Loucy (cell line): ENCODE data around the gene SCML2.

Source experiments
- H2AFZ ChIP-seq: fragments of 200-600 bp; sonication (generic); 2 replicates; pipeline ENCODE4 v1.6.0; 2016; ENCODE audit warnings: antibody characterized with exemption, mild to moderate bottlenecking, low read length, moderate library complexity
- H3F3A ChIP-seq: fragments of 200-600 bp; 2 replicates; pipeline ENCODE4 v1.6.0; 2016; ENCODE audit warnings: antibody characterized with exemption, low read depth, mild to moderate bottlenecking
- H3K27me3 ChIP-seq: fragments of 200-600 bp; sonication (generic); 2 replicates; pipeline ENCODE4 v1.6.1; 2014; ENCODE audit warnings: low read length, mild to moderate bottlenecking; ENCODE audit not compliant: insufficient read depth, poor library complexity, severe bottlenecking
- H3K36me3 ChIP-seq: fragments of 200-600 bp; sonication (generic); 2 replicates; pipeline ENCODE4 v1.6.1; 2016; ENCODE audit warnings: low read length; ENCODE audit not compliant: insufficient read depth
- H3K4me1 ChIP-seq: fragments of 200-600 bp; sonication (generic); 2 replicates; pipeline ENCODE4 v1.5.1; 2014; ENCODE audit warnings: low read length, mild to moderate bottlenecking; ENCODE audit not compliant: insufficient read depth, poor library complexity, severe bottlenecking
- H3K4me2 ChIP-seq: fragments of 200-600 bp; sonication (generic); 2 replicates; pipeline ENCODE4 v1.6.0; 2014; ENCODE audit warnings: antibody characterized with exemption, low read length, low read depth, mild to moderate bottlenecking; ENCODE audit not compliant: poor library complexity, severe bottlenecking
- H3K4me3 ChIP-seq: fragments of 200-600 bp; sonication (generic); 2 replicates; pipeline ENCODE4 v1.5.1; 2014; ENCODE audit warnings: low read length, mild to moderate bottlenecking, mixed read lengths; ENCODE audit not compliant: poor library complexity, severe bottlenecking
- H3K79me2 ChIP-seq: fragments of 200-600 bp; sonication (generic); 2 replicates; pipeline ENCODE4 v1.6.1; 2014; ENCODE audit warnings: low read length; ENCODE audit not compliant: insufficient read depth
- H3K9ac ChIP-seq: fragments of 200-600 bp; sonication (generic); 2 replicates; pipeline ENCODE4 v1.6.0; 2014; ENCODE audit warnings: mild to moderate bottlenecking, low read depth, low read length, moderate library complexity; ENCODE audit not compliant: poor library complexity, severe bottlenecking
- H3K9me2 ChIP-seq: fragments of 200-600 bp; sonication (generic); replicated peaks from 2 replicates; pipeline ENCODE4 v1.6.1; 2016; ENCODE audit warnings: low read depth, low read length, mixed read lengths
- H3K9me3 ChIP-seq: fragments of 200-600 bp; sonication (generic); 2 replicates; pipeline ENCODE4 v1.6.1; 2014; ENCODE audit warnings: mild to moderate bottlenecking, antibody characterized with exemption, low read length, low read depth; ENCODE audit not compliant: insufficient read depth
- H4K20me1 ChIP-seq: fragments of 200-600 bp; sonication (generic); 2 replicates; pipeline ENCODE4 v1.6.0; 2014; ENCODE audit warnings: antibody characterized with exemption, low read length, mild to moderate bottlenecking; ENCODE audit not compliant: insufficient read depth, poor library complexity, severe bottlenecking
- EZH2phosphoT487 ChIP-seq: fragments of 200-600 bp; IDR thresholded peaks from 2 replicates; pipeline ENCODE4 v1.6.1; 2018; ENCODE audit warnings: antibody characterized with exemption, mild to moderate bottlenecking, moderate library complexity, borderline replicate concordance
- TF ChIP-seq, protein P1 (sequence below): fragments of 200-600 bp; sonication (generic); conservative IDR thresholded peaks from 2 replicates; pipeline ENCODE4 v1.5.1; 2014; ENCODE audit warnings: mild to moderate bottlenecking, antibody characterized with exemption, low read length

The SCML2 gene

DNA sequence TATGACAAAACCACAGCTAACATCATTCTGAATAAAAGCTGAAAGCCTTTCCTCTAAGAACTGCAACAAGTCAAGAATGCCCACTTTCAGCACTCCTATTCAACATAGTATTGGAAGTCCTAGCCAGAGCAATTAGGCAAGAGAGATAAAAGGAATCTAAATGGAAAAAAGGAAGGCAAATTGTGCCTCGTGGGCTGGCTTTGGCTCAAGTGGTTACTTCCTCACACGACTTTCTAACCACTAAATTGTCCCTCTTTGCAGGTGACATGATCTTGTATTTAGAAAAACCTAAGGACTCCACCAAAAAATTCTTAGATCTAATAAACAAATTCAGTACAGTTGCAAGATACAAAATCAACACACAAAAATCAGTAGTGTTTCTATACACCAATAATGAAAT lies 57.2 kb downstream of the SCML2 start:
- no peak overlapping the region for H3K9ac ChIP-seq
- H3K4me2 ChIP-seq: no peak overlapping the region
- no peaks in the 10 kb centered on the region for H3K27me3 ChIP-seq
- H3F3A ChIP-seq: no peaks in the 10 kb centered on the region
- TF ChIP-seq EZH2phosphoT487: no peak
- TF ChIP-seq, protein P1, sequence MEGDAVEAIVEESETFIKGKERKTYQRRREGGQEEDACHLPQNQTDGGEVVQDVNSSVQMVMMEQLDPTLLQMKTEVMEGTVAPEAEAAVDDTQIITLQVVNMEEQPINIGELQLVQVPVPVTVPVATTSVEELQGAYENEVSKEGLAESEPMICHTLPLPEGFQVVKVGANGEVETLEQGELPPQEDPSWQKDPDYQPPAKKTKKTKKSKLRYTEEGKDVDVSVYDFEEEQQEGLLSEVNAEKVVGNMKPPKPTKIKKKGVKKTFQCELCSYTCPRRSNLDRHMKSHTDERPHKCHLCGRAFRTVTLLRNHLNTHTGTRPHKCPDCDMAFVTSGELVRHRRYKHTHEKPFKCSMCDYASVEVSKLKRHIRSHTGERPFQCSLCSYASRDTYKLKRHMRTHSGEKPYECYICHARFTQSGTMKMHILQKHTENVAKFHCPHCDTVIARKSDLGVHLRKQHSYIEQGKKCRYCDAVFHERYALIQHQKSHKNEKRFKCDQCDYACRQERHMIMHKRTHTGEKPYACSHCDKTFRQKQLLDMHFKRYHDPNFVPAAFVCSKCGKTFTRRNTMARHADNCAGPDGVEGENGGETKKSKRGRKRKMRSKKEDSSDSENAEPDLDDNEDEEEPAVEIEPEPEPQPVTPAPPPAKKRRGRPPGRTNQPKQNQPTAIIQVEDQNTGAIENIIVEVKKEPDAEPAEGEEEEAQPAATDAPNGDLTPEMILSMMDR: no peak
- H3K4me3 ChIP-seq: no peak overlapping the region
- H4K20me1 ChIP-seq: no peaks in the 10 kb centered on the region
- H3K9me3 ChIP-seq: no peaks in the 10 kb centered on the region
- no peaks in the 10 kb centered on the region for H3K36me3 ChIP-seq
- no peak overlapping the region for H2AFZ ChIP-seq
- no peaks in the 10 kb centered on the region for H3K9me2 ChIP-seq
- no peaks in the 10 kb centered on the region for H3K4me1 ChIP-seq
- H3K79me2 ChIP-seq: no peaks in the 10 kb centered on the region

DNA sequence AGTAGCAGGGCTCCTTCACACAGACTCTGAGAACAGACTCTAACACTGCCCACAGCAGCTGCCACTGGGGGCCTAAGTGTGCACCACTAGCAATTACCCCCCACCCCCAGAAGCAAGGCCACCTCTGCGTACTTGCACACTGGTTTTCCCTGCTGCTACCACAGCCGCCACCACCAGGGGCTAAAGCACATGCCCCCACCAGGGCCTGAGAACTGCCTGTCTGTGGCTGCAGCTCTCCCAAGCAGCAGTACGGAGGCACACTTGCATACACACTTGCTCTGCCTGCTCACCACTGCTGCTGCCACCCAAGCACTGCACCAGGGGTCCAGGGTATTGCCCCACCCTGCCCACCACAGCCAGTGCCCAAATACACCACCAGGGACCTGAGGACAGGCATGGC lies 59.6 kb downstream of the SCML2 start:
- no peaks in the 10 kb centered on the region for H3K36me3 ChIP-seq
- no peak overlapping the region for H3K4me2 ChIP-seq
- no peaks in the 10 kb centered on the region for H3K9me3 ChIP-seq
- H3K9me2 ChIP-seq: no peaks in the 10 kb centered on the region
- no peaks in the 10 kb centered on the region for H3F3A ChIP-seq
- H3K4me1 ChIP-seq: no peaks in the 10 kb centered on the region
- H2AFZ ChIP-seq: no peak overlapping the region
- H3K27me3 ChIP-seq: no peaks in the 10 kb centered on the region
- no peak overlapping the region for H3K9ac ChIP-seq
- H3K4me3 ChIP-seq: no peak overlapping the region
- TF ChIP-seq, protein P1: no peak
- TF ChIP-seq EZH2phosphoT487: no peak
- no peaks in the 10 kb centered on the region for H3K79me2 ChIP-seq
- no peaks in the 10 kb centered on the region for H4K20me1 ChIP-seq

DNA sequence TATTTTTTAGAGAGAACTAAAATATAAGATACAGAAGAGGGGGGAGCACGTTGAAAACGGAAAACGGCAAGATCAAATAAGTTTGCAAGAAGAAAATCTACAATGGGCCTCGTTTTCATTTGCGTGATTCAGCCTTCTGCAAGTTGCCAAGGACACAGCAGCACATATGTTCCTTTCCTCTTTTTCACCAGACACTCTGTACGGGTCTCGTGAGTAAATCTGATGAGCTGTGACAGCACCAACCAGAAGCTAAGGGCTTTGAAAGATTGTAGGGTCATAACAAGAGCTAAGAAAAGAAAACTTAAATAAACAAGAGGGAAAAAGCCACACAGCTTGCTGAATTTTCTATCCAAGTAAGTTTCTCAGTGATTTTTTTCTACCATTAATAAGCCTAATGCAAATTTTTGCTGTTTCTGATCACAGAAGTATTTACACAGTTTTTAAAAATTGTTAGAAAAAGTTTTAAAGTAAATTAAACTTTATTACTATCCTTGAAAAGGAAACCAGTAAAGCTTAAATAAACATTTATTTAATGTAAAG lies 63.4 kb downstream of the SCML2 start:
- Histone ChIP-seq H3K4me2 (no peak overlapping the region), H3K4me1 (no peaks in the 10 kb centered on the region), H3K27me3 (no peaks in the 10 kb centered on the region), H3K4me3 (no peak overlapping the region), H2AFZ (no peak overlapping the region), H3K9ac (no peak overlapping the region), H3K36me3 (no peaks in the 10 kb centered on the region), H3K9me2 (no peaks in the 10 kb centered on the region), H3F3A (no peaks in the 10 kb centered on the region), H3K79me2 (no peaks in the 10 kb centered on the region), H4K20me1 (no peaks in the 10 kb centered on the region), H3K9me3 (no peaks in the 10 kb centered on the region)
- TF ChIP-seq EZH2phosphoT487: no peak
- TF ChIP-seq, protein P1: no peak
